SH-SY5Y (cell line): ENCODE results near the gene IGF2BP1.

Experiments used
- GATA2 ChIP-seq: IDR thresholded peaks from 2 replicates; pipeline ENCODE4 v1.6.1; 2011; ENCODE audit warnings: mild to moderate bottlenecking, low read depth, low read length
- GATA3 ChIP-seq: IDR thresholded peaks from 2 replicates; pipeline ENCODE4 v1.6.1; 2011; ENCODE audit warnings: low read depth, mild to moderate bottlenecking, low read length, moderate library complexity

DNA sequence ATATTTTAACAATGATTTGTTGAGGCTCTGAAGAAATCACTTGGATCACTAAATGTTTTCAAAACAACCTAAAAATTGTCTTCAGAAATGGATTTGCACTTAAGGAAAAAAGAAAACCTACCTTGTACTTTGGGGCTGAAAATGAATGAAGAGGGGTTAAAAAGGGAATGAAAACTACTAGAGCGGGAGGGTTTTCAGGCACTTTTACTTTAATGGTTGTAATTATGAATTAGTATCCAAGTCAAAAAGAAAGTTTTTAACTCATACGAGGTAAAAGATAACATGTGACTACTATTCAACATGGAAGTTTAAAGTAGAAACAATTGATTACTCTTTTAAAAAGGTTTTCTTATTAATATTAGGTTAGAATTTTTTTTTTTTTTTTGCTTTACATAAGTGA, 5.1 kb downstream of the IGF2BP1 start:
- no peak for TF ChIP-seq GATA2
- TF ChIP-seq GATA3: no peak
